H9 (cell line): ENCODE results near the gene WDR88. TPM values are rescaled to one million over a fixed set of nuclear protein-coding genes. Genes with fewer than 3 reads are reported as not detected.

ENCODE experiments used
- DNase-seq: peaks from one replicate; pipeline ENCODE4 v3.0.0-alpha.2; 2017
- H2AFZ ChIP-seq: one replicate; pipeline ENCODE4 v1.6.1; 2013; ENCODE audit warnings: mild to moderate bottlenecking, low read length, control low read depth, moderate library complexity
- H2AK5ac ChIP-seq: 2 replicates; pipeline ENCODE4 v1.6.1; 2013; ENCODE audit warnings: low read length, control low read depth, mixed read lengths; ENCODE audit not compliant: insufficient read length
- H2BK120ac ChIP-seq: one replicate; pipeline ENCODE4 v1.6.1; 2013; ENCODE audit warnings: low read depth, mild to moderate bottlenecking, low read length, control low read depth, inconsistent platforms; ENCODE audit not compliant: poor library complexity, severe bottlenecking
- H2BK12ac ChIP-seq: 2 replicates; pipeline ENCODE4 v1.6.1; 2013; ENCODE audit warnings: low read length, control low read depth, mixed read lengths, low read depth; ENCODE audit not compliant: insufficient read length
- H2BK15ac ChIP-seq: 2 replicates; pipeline ENCODE4 v1.6.1; 2013; ENCODE audit warnings: low read depth, low read length, control low read depth
- H2BK20ac ChIP-seq: one replicate; pipeline ENCODE4 v1.6.1; 2013; ENCODE audit warnings: low read depth, mild to moderate bottlenecking, low read length, control low read depth, inconsistent platforms; ENCODE audit not compliant: poor library complexity, severe bottlenecking
- H2BK5ac ChIP-seq: 2 replicates; pipeline ENCODE4 v1.6.1; 2013; ENCODE audit warnings: low read length, control low read depth, mixed read lengths; ENCODE audit not compliant: insufficient read length
- H3K14ac ChIP-seq: 2 replicates; pipeline ENCODE4 v1.6.1; 2013; ENCODE audit warnings: low read length, control low read depth; ENCODE audit not compliant: insufficient read depth
- H3K18ac ChIP-seq: 2 replicates; pipeline ENCODE4 v1.6.1; 2013; ENCODE audit warnings: low read depth, mild to moderate bottlenecking, mixed read lengths, low read length, control low read depth; ENCODE audit not compliant: insufficient read length
- H3K23ac ChIP-seq: 2 replicates; pipeline ENCODE4 v1.6.1; 2013; ENCODE audit warnings: low read length, control low read depth, mixed read lengths, low read depth; ENCODE audit not compliant: insufficient read length
- H3K23me2 ChIP-seq: 2 replicates; pipeline ENCODE4 v1.6.1; 2013; ENCODE audit warnings: low read depth, mild to moderate bottlenecking, mixed read lengths, low read length, control low read depth; ENCODE audit not compliant: insufficient read length, poor library complexity, severe bottlenecking
- H3K27ac ChIP-seq: 2 replicates; pipeline ENCODE4 v1.5.1; 2013; ENCODE audit warnings: low read length, control low read depth, mixed read lengths, low read depth; ENCODE audit not compliant: insufficient read length
- H3K27me3 ChIP-seq: 2 replicates; pipeline ENCODE4 v1.6.1; 2013; ENCODE audit warnings: low read length, control low read depth, inconsistent platforms; ENCODE audit not compliant: insufficient read depth
- H3K4ac ChIP-seq: 2 replicates; pipeline ENCODE4 v1.6.1; 2013; ENCODE audit warnings: low read depth, mild to moderate bottlenecking, control low read depth, inconsistent platforms, low read length, moderate library complexity
- H3K4me1 ChIP-seq: 2 replicates; pipeline ENCODE4 v1.6.1; 2013; ENCODE audit warnings: low read length, control low read depth, inconsistent platforms; ENCODE audit not compliant: insufficient read depth
- H3K4me2 ChIP-seq: 2 replicates; pipeline ENCODE4 v1.6.1; 2013; ENCODE audit warnings: low read length, control low read depth, mixed read lengths; ENCODE audit not compliant: insufficient read length, insufficient read depth
- H3K56ac ChIP-seq: 2 replicates; pipeline ENCODE4 v1.6.1; 2013; ENCODE audit warnings: low read depth, mild to moderate bottlenecking, mixed read lengths, low read length, control low read depth; ENCODE audit not compliant: insufficient read length
- H3K79me1 ChIP-seq: 2 replicates; pipeline ENCODE4 v1.6.1; 2013; ENCODE audit warnings: low read depth, mild to moderate bottlenecking, moderate library complexity, low read length, control low read depth, inconsistent platforms; ENCODE audit not compliant: insufficient read depth, poor library complexity, severe bottlenecking
- H3K79me2 ChIP-seq: 2 replicates; pipeline ENCODE4 v1.6.1; 2013; ENCODE audit warnings: low read length, control low read depth, inconsistent platforms; ENCODE audit not compliant: insufficient read depth
- H3K9ac ChIP-seq: 2 replicates; pipeline ENCODE4 v1.6.1; 2013; ENCODE audit warnings: low read length, control low read depth, mixed read lengths; ENCODE audit not compliant: insufficient read length; ENCODE audit errors: extremely low read depth
- H3K9me3 ChIP-seq: one replicate; pipeline ENCODE4 v1.6.1; 2013; ENCODE audit warnings: low read depth, low read length, inconsistent platforms; ENCODE audit not compliant: control insufficient read depth
- H3T11ph ChIP-seq: one replicate; pipeline ENCODE4 v1.6.1; 2013; ENCODE audit warnings: mild to moderate bottlenecking, low read length, control low read depth, inconsistent platforms
- H4K20me1 ChIP-seq: one replicate; pipeline ENCODE4 v1.6.1; 2013; ENCODE audit not compliant: control insufficient read depth, insufficient read length, insufficient read depth
- H4K5ac ChIP-seq: 2 replicates; pipeline ENCODE4 v1.6.1; 2013; ENCODE audit warnings: low read depth, mild to moderate bottlenecking, mixed read lengths, low read length, control low read depth; ENCODE audit not compliant: insufficient read length
- H4K8ac ChIP-seq: replicated peaks from 2 replicates; pipeline ENCODE4 v1.6.1; 2013; ENCODE audit warnings: low read length, control low read depth, mixed read lengths, low read depth; ENCODE audit not compliant: insufficient read length
- H4K91ac ChIP-seq: 2 replicates; pipeline ENCODE4 v1.6.1; 2013; ENCODE audit warnings: low read depth, mild to moderate bottlenecking, moderate library complexity, mixed read lengths, low read length, control low read depth; ENCODE audit not compliant: insufficient read length
- H3K27ac Mint-ChIP-seq, 3 experiments: 2 replicates in 2 of 3; 3 replicates in 1 of 3; pipeline ENCODE4 v1.8.0; 2020 to 2021; ENCODE audit warnings: mixed read lengths in 3 of 3, mild to moderate bottlenecking in 1 of 3, moderate library complexity in 1 of 3
- H3K27me3 Mint-ChIP-seq: 2 replicates; pipeline ENCODE4 v1.8.0; 2021; ENCODE audit warnings: low read depth, mild to moderate bottlenecking, moderate library complexity, mixed read lengths
- H3K36me3 Mint-ChIP-seq, 3 experiments: 2 replicates in 2 of 3; 3 replicates in 1 of 3; pipeline ENCODE4 v1.8.0; 2020 to 2021; ENCODE audit warnings: low read depth in 3 of 3, mixed read lengths in 3 of 3; ENCODE audit not compliant: insufficient read depth in 1 of 3
- H3K4me1 Mint-ChIP-seq, 2 experiments: 2 replicates each; pipeline ENCODE4 v1.8.0; 2020; ENCODE audit warnings: mixed read lengths in 2 of 2
- H3K4me3 Mint-ChIP-seq, 2 experiments: 2 replicates in 1 of 2; 3 replicates in 1 of 2; pipeline ENCODE4 v1.8.0; 2020 to 2021; ENCODE audit warnings: mild to moderate bottlenecking in 2 of 2, mixed read lengths in 2 of 2, moderate library complexity in 1 of 2
- H3K9me3 Mint-ChIP-seq, 2 experiments: 2 replicates in 1 of 2; 3 replicates in 1 of 2; pipeline ENCODE4 v1.8.0; 2020; ENCODE audit warnings: mild to moderate bottlenecking in 2 of 2, mixed read lengths in 2 of 2, moderate library complexity in 1 of 2
- CTCF ChIP-seq: fragments of 200-600 bp; sonication (generic); conservative IDR thresholded peaks from 3 replicates; pipeline ENCODE4 v1.8.0; 2021; ENCODE audit warnings: antibody characterized with exemption, mild to moderate bottlenecking
- WGBS: extraction: QIAGEN DNeasy Blood & Tissue Kit; methylation state at CpG from one replicate; pipeline ENCODE4 v1.1.7; 2013; ENCODE audit warnings: missing lambda C conversion rate, low lambda C conversion rate, mixed read lengths; ENCODE audit not compliant: insufficient read length; ENCODE audit errors: extremely low coverage; 5-methylcytosine and 5-hydroxymethylcytosine counted together
- total RNA-seq: library from RNA; stranded (reverse); gene quantifications from 2 replicates; pipeline ENCODE4 v1.2.1, GENCODE V29; 2021

Gene WDR88
- total RNA-seq, 1 experiment from 2014 or later: not detected

GRCh38 chr19:33139165-33139564 is 7.3 kb downstream of the WDR88 start:
- Histone ChIP-seq H2BK20ac (no peak overlapping the region), H3K79me1 (no peaks in the 10 kb centered on the region), H2AFZ (no peak overlapping the region), H3K27ac (no peak overlapping the region), H3K23ac (no peak overlapping the region), H4K5ac (no peak overlapping the region), H4K91ac (no peak overlapping the region), H2AK5ac (no peak overlapping the region), H3K4me1 (no peaks in the 10 kb centered on the region), H2BK15ac (no peak overlapping the region), H2BK5ac (no peak overlapping the region), H3K56ac (no peak overlapping the region), H3K4me2 (no peak overlapping the region), H3K4ac (no peak overlapping the region), H3K9me3 (no peaks in the 10 kb centered on the region), H4K8ac (no peak overlapping the region), H3K14ac (no peak overlapping the region), H3K23me2 (no peaks in the 10 kb centered on the region), H3K9ac (no peak overlapping the region), H3K79me2 (no peaks in the 10 kb centered on the region), H3T11ph (no peak overlapping the region), H2BK120ac (no peak overlapping the region), H2BK12ac (no peak overlapping the region), H3K18ac (no peak overlapping the region), H3K27me3 (no peaks in the 10 kb centered on the region), H4K20me1 (no peaks in the 10 kb centered on the region)
- WGBS: no CpG with 5 or more reads among the region's 4 CpGs
- DNase-seq: no peak
- Mint-ChIP-seq H3K4me3 (no peak overlapping the region), H3K9me3 (no peaks in the 10 kb centered on the region; a peak in 1 of 5 replicates), H3K36me3 (no peaks in the 10 kb centered on the region), H3K4me1 (peaks cover 4 to 7% of the 10 kb centered on the region in 2 experiments), H3K27me3 (no peaks in the 10 kb centered on the region), H3K27ac (peak overlapping the region; percentile 42 to 78 (median 65); a peak in 4 of 7 replicates)
- TF ChIP-seq CTCF: no peak
